CD14-positive monocyte (primary cell): Measurements from ENCODE around the gene OR51Q1. TPM values are rescaled to one million over a fixed set of nuclear protein-coding genes. Genes with fewer than 3 reads are reported as not detected.

Experiments used
- DNase-seq, 3 donors: peaks; one replicate each; pipeline ENCODE4 v3.0.0-alpha.2; 2011 to 2022
- H2AFZ ChIP-seq: 2 replicates; pipeline ENCODE4 v1.6.0; 2012; ENCODE audit warnings: mild to moderate bottlenecking, low read depth, low read length, inconsistent platforms; ENCODE audit not compliant: insufficient read depth, poor library complexity, severe bottlenecking
- H3K27ac ChIP-seq, 2 donors: 1 replicate in 1 of 2; 2 replicates in 1 of 2; pipeline ENCODE4 v1.5.1; 2012 to 2013; ENCODE audit warnings: low read length in 2 of 2, control low read depth in 1 of 2, inconsistent platforms in 1 of 2, low read depth in 1 of 2, mild to moderate bottlenecking in 1 of 2
- H3K27me3 ChIP-seq, 2 donors: one replicate each; pipeline versions ENCODE4 v1.6.0 to v1.6.1; 2011 to 2013; ENCODE audit warnings: low read length in 2 of 2; ENCODE audit not compliant: control insufficient read depth in 2 of 2, insufficient read depth in 2 of 2
- H3K36me3 ChIP-seq, 2 donors: replicated peaks in 1 of 2; 1 replicate in 1 of 2; 2 replicates in 1 of 2; pipeline versions ENCODE4 v1.5.1 to v1.6.1; 2012 to 2013; ENCODE audit warnings: low read length in 2 of 2, control low read depth in 1 of 2, inconsistent platforms in 1 of 2, mild to moderate bottlenecking in 1 of 2; ENCODE audit not compliant: insufficient read depth in 2 of 2, control insufficient read depth in 1 of 2
- H3K4me1 ChIP-seq, 2 donors: 1 replicate in 1 of 2; 2 replicates in 1 of 2; pipeline versions ENCODE4 v1.5.1 to v1.6.1; 2012 to 2013; ENCODE audit warnings: low read length in 2 of 2, control low read depth in 1 of 2, inconsistent platforms in 1 of 2, mild to moderate bottlenecking in 1 of 2, moderate library complexity in 1 of 2; ENCODE audit not compliant: insufficient read depth in 2 of 2, control insufficient read depth in 1 of 2
- H3K4me2 ChIP-seq: replicated peaks from 2 replicates; pipeline ENCODE3; 2012; ENCODE audit warnings: low read length, moderate library complexity, mild to moderate bottlenecking; ENCODE audit not compliant: poor library complexity, severe bottlenecking; ENCODE audit errors: extremely low read depth
- H3K4me3 ChIP-seq, 3 experiments: fragments of 200-600 bp in 1 of 3; sonication (generic) in 1 of 3; replicated peaks in 1 of 3; 1 replicate in 2 of 3; 2 replicates in 1 of 3; pipeline ENCODE4 v1.5.1; 2011 to 2013; ENCODE audit warnings: low read length in 3 of 3, mild to moderate bottlenecking in 3 of 3, control low read depth in 2 of 3, low read depth in 2 of 3, inconsistent platforms in 1 of 3, moderate library complexity in 1 of 3
- H3K79me2 ChIP-seq: 2 replicates; pipeline ENCODE4 v1.6.0; 2012; ENCODE audit warnings: mild to moderate bottlenecking, control low read depth, inconsistent platforms, low read length, moderate library complexity; ENCODE audit not compliant: insufficient read depth
- H3K9ac ChIP-seq: 2 replicates; pipeline ENCODE4 v1.6.0; 2017; ENCODE audit warnings: low read length, mild to moderate bottlenecking; ENCODE audit not compliant: insufficient read depth, poor library complexity, severe bottlenecking
- H3K9me3 ChIP-seq, 2 donors: replicated peaks in 1 of 2; 1 replicate in 1 of 2; 2 replicates in 1 of 2; pipeline versions ENCODE4 v1.5.1 to v1.6.1; 2012 to 2013; ENCODE audit warnings: low read length in 2 of 2, control low read depth in 1 of 2; ENCODE audit not compliant: control insufficient read depth in 1 of 2, insufficient read depth in 1 of 2
- H4K20me1 ChIP-seq: 2 replicates; pipeline ENCODE4 v1.6.0; 2012; ENCODE audit warnings: mild to moderate bottlenecking, low read length, control low read depth, moderate library complexity; ENCODE audit not compliant: insufficient read depth
- H3K27ac Mint-ChIP-seq, 7 donors: one replicate each; pipeline ENCODE4 v1.8.0; 2020; ENCODE audit warnings: mild to moderate bottlenecking in 7 of 7, mixed read lengths in 7 of 7, moderate library complexity in 6 of 7, inconsistent platforms in 2 of 7
- H3K27me3 Mint-ChIP-seq, 3 donors: one replicate each; pipeline ENCODE4 v1.8.0; 2021 to 2022; ENCODE audit warnings: low read depth in 3 of 3, mild to moderate bottlenecking in 3 of 3, mixed read lengths in 3 of 3, moderate library complexity in 3 of 3, inconsistent platforms in 1 of 3
- H3K36me3 Mint-ChIP-seq, 2 donors: one replicate each; pipeline ENCODE4 v1.8.0; 2020; ENCODE audit warnings: mixed read lengths in 2 of 2, inconsistent platforms in 1 of 2, mild to moderate bottlenecking in 1 of 2
- H3K4me1 Mint-ChIP-seq: one replicate; pipeline ENCODE4 v1.8.0; 2020; ENCODE audit warnings: mild to moderate bottlenecking, mixed read lengths
- H3K4me3 Mint-ChIP-seq, 2 donors: one replicate each; pipeline ENCODE4 v1.8.0; 2020; ENCODE audit warnings: mild to moderate bottlenecking in 2 of 2, mixed read lengths in 2 of 2, moderate library complexity in 1 of 2
- H3K9me3 Mint-ChIP-seq, 7 donors: one replicate each; pipeline ENCODE4 v1.8.0; 2020 to 2022; ENCODE audit warnings: mixed read lengths in 7 of 7, mild to moderate bottlenecking in 6 of 7, moderate library complexity in 6 of 7, inconsistent platforms in 2 of 7
- CTCF ChIP-seq: fragments of 200-600 bp; IDR thresholded peaks from one replicate; pipeline ENCODE4 v1.8.0; 2022; ENCODE audit warnings: antibody characterized with exemption, mild to moderate bottlenecking
- whole genome bisulfite sequencing: methylation state at CpG from one replicate; pipeline ENCODE4 v1.1.5; 2013; ENCODE audit warnings: missing lambda C conversion rate; ENCODE audit not compliant: insufficient coverage; 5-methylcytosine and 5-hydroxymethylcytosine counted together
- intact Hi-C, 2 donors: fragments of 100-400 bp; cut with micrococcal nuclease; formaldehyde crosslinking; loops; one replicate each; pipeline versions ENCODE4 v1.15.0 to v1.15.1; 2023
- polyA minus RNA-seq: library from RNA; depleted of rRNA, polyadenylated mRNA; stranded (reverse); fragments of >200 nt; gene quantifications from 2 replicates; pipeline ENCODE4 v1.2.3, GENCODE V29; 2012
- polyA plus RNA-seq, 3 donors: library from polyadenylated mRNA; depleted of rRNA in 1 of 3; unstranded in 2 of 3; stranded (reverse) in 1 of 3; fragments of 300-500 nt in 2 of 3; fragments of >200 nt in 1 of 3; fragmentation: Illumina TruSeq in 2 of 3; gene quantifications; 1 replicate in 2 of 3; 2 replicates in 1 of 3; pipeline ENCODE4 v1.2.3, GENCODE V29; 2012 to 2021
- total RNA-seq, 12 experiments: library from RNA in 1 of 12; stranded (reverse) in 1 of 12; fragments of 120-200 nt in 1 of 12; gene quantifications; one replicate each; pipeline ENCODE4 v1.2.4 and lab custom pipeline; 2013 to 2026; ENCODE audit warnings: mixed read lengths in 6 of 12, inconsistent platforms in 1 of 12

OR51Q1 gene
- total RNA-seq (2013), result not detected
- polyA plus RNA-seq (not detected), polyA minus RNA-seq (not detected in 2 replicates), total RNA-seq (lab: John Stamatoyannopoulos, UW) (0 to 0.30 (median 0) reads per million in 11 experiments)

GRCh38 chr11:5421811-5422210 lies at the start of gene OR51Q1:
Gene OR51Q1 (plus strand): TSS chr11:5422111. CDS start chr11:5422201, 90 bp downstream.
- Mint-ChIP-seq H3K27me3 (peaks cover 0 to 8% (median 2%) of the 10 kb centered on the region in 3 donors), H3K9me3 (peaks cover 0 to 6% (median 2%) of the 10 kb centered on the region in 7 donors), H3K4me3 (no peak within 1 kb of the TSS), H3K4me1 (no peaks in the 10 kb centered on the region), H3K27ac (no peak within 1 kb of the TSS), H3K36me3 (no peaks in the 10 kb centered on the region)
- H3K36me3 ChIP-seq, result no peaks in the 10 kb centered on the region
- WGBS, result no CpG with 5 or more reads among the region's 1 CpG
- no peak for TF ChIP-seq CTCF
- no peak for DNase-seq
- H3K79me2 ChIP-seq, result no peaks in the 10 kb centered on the region
- H2AFZ ChIP-seq, result no peak within 1 kb of the TSS
- H3K27me3 ChIP-seq, result no peaks in the 10 kb centered on the region
- H3K4me2 ChIP-seq, result no peak within 1 kb of the TSS
- H4K20me1 ChIP-seq, result no peaks in the 10 kb centered on the region
- H3K9me3 ChIP-seq, result no peaks in the 10 kb centered on the region
- no peak within 1 kb of the TSS for H3K9ac ChIP-seq
- H3K4me3 ChIP-seq, result no peak within 1 kb of the TSS
- intact Hi-C loops, result no loop called here
- H3K4me1 ChIP-seq, result no peaks in the 10 kb centered on the region
- no peak within 1 kb of the TSS for H3K27ac ChIP-seq

GRCh38 chr11:5380740-5381342 lies 41.1 kb upstream of the OR51Q1 start:
- DNase-seq, result peak in 2 of 3 donors; percentile 9 to 21
- no peak overlapping the region for H3K9ac ChIP-seq
- H3K27me3 ChIP-seq, result no peaks in the 10 kb centered on the region
- Mint-ChIP-seq H3K4me3 (no peak overlapping the region), H3K36me3 (no peaks in the 10 kb centered on the region), H3K4me1 (no peaks in the 10 kb centered on the region), H3K27me3 (peaks cover 2 to 5% (median 4%) of the 10 kb centered on the region in 3 donors), H3K9me3 (peaks cover 0 to 3% (median 0%) of the 10 kb centered on the region in 7 donors), H3K27ac (no peak overlapping the region)
- no peaks in the 10 kb centered on the region for H3K9me3 ChIP-seq
- no peaks in the 10 kb centered on the region for H3K4me1 ChIP-seq
- H3K4me2 ChIP-seq, result no peak overlapping the region
- TF ChIP-seq CTCF, result peak; percentile 69
- H3K79me2 ChIP-seq, result no peaks in the 10 kb centered on the region
- no peaks in the 10 kb centered on the region for H4K20me1 ChIP-seq
- WGBS, result 77% methylated on average over 3 of the region's 4 CpGs
- no peak overlapping the region for H2AFZ ChIP-seq
- H3K4me3 ChIP-seq, result no peak overlapping the region
- H3K36me3 ChIP-seq, result no peaks in the 10 kb centered on the region
- intact Hi-C loops, result no loop called here
- H3K27ac ChIP-seq, result no peak overlapping the region
